ENCODE results near the gene CENPH.

DNA sequence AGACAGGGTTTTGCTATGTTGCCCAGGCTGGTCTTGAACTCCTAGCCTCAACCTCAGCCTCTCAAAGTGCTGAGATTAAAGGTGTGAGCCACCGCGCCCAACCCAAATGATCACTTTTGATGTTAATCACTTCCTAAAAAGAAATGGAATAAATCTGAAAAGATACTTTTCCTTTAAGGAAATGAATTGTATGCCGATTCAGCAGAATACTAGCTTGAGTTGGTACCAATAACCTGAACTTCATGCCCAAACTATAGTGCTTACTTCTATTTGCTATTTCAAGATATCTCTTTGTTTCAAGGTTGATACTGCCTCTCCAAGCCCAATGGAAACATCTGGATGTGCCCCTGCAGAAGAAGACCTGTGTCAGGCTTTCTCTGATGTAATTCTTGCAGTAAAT lies 18.4 kb upstream of the CENPH start:
- TF ChIP-seq, protein P1, sequence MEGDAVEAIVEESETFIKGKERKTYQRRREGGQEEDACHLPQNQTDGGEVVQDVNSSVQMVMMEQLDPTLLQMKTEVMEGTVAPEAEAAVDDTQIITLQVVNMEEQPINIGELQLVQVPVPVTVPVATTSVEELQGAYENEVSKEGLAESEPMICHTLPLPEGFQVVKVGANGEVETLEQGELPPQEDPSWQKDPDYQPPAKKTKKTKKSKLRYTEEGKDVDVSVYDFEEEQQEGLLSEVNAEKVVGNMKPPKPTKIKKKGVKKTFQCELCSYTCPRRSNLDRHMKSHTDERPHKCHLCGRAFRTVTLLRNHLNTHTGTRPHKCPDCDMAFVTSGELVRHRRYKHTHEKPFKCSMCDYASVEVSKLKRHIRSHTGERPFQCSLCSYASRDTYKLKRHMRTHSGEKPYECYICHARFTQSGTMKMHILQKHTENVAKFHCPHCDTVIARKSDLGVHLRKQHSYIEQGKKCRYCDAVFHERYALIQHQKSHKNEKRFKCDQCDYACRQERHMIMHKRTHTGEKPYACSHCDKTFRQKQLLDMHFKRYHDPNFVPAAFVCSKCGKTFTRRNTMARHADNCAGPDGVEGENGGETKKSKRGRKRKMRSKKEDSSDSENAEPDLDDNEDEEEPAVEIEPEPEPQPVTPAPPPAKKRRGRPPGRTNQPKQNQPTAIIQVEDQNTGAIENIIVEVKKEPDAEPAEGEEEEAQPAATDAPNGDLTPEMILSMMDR (IDR thresholded peaks at IDR 0.05; ENCODE audit: insufficient read depth, low read depth, low read length): no peak
- no peak for TF ChIP-seq EZH2 (IDR thresholded peaks at IDR 0.05; ENCODE audit: insufficient read depth, low read length)
